Upper lobe of left lung (tissue), 6 donors: ENCODE data around the gene LIPC. TPM values are rescaled to one million over a fixed set of nuclear protein-coding genes. Genes with fewer than 3 reads are reported as not detected.

Experiments
- ATAC-seq, 2 donors: fragments of 200-7000 bp; cut with Tn5 transposase; one replicate each; pipeline ENCODE4 v1.9.1; 2022; ENCODE audit warnings: mild to moderate bottlenecking in 2 of 2, moderate library complexity in 2 of 2; ENCODE audit not compliant: low FRiP score in 2 of 2
- DNase-seq, 2 donors: peaks; one replicate each; pipeline ENCODE4 v3.0.0-alpha.2; 2019 to 2020
- H3K27ac ChIP-seq, 4 donors: fragments of 200-600 bp; sonication (generic); one replicate each; pipeline ENCODE4 v1.5.1; 2016 to 2019
- H3K27me3 ChIP-seq, 4 donors: fragments of 200-600 bp; sonication (generic); one replicate each; pipeline ENCODE4 v1.5.1; 2017 to 2019
- H3K36me3 ChIP-seq, 4 donors: fragments of 200-600 bp; sonication (generic); one replicate each; pipeline ENCODE4 v1.5.1; 2016 to 2019
- H3K4me1 ChIP-seq, 4 donors: fragments of 200-600 bp; sonication (generic); one replicate each; pipeline ENCODE4 v1.5.1; 2018 to 2019
- H3K4me3 ChIP-seq, 4 donors: fragments of 200-600 bp; sonication (generic); one replicate each; pipeline ENCODE4 v1.5.1; 2017 to 2019; ENCODE audit warnings: mild to moderate bottlenecking in 2 of 4, moderate library complexity in 1 of 4
- H3K9me3 ChIP-seq, 4 donors: fragments of 200-600 bp; sonication (generic); one replicate each; pipeline ENCODE4 v1.5.1; 2018 to 2019
- CTCF ChIP-seq, 6 experiments: fragments of 450-650 bp in 4 of 6; fragments of 200-600 bp in 2 of 6; sonication (generic) in 2 of 6; IDR thresholded peaks; one replicate each; pipeline ENCODE4 v1.5.1; 2016 to 2019; ENCODE audit warnings: antibody characterized with exemption in 6 of 6
- EP300 ChIP-seq, 4 donors: sonication (generic); formaldehyde crosslinking; IDR thresholded peaks; one replicate each; pipeline ENCODE4 v1.5.1; 2017; ENCODE audit warnings: antibody characterized with exemption in 4 of 4, control low read depth in 2 of 4
- POLR2A ChIP-seq, 4 donors: fragments of 450-650 bp; IDR thresholded peaks; one replicate each; pipeline ENCODE4 v1.5.1; 2016 to 2017; ENCODE audit warnings: antibody characterized with exemption in 4 of 4, mild to moderate bottlenecking in 2 of 4
- POLR2AphosphoS5 ChIP-seq, 2 donors: sonication (generic); formaldehyde crosslinking; IDR thresholded peaks; one replicate each; pipeline ENCODE4 v1.5.1; 2017; ENCODE audit warnings: antibody characterized with exemption in 2 of 2
- WGBS, 2 donors: methylation state at CpG; one replicate each; pipeline ENCODE4 v1.1.5; 2017 to 2018; 5-methylcytosine and 5-hydroxymethylcytosine counted together
- total RNA-seq, 6 donors: library from RNA; depleted of rRNA in 4 of 6; stranded (reverse); fragments of >200 nt in 4 of 6; gene quantifications; one replicate each; pipeline versions ENCODE4 v1.1.0 to v1.2.1, GENCODE V29; 2016 to 2021
- donor health status: DM: no; HTN: no; CAD: no; lungs with moderate emphysema.
- donor health status: DM: no; HTN: yes; CAD: no; lungs with severe emphysema.

The LIPC gene
- total RNA-seq, 6 donors from 2014 or later = 0.40 to 0.89 (median 0.75) TPM; not detected in 2

- no peaks in the 10 kb centered on the region for H3K36me3 ChIP-seq
- no peak overlapping the region for H3K27ac ChIP-seq
- ATAC-seq = no peak
- no peak for DNase-seq
- H3K4me1 ChIP-seq = no peaks in the 10 kb centered on the region
- H3K9me3 ChIP-seq = no peaks in the 10 kb centered on the region
- H3K4me3 ChIP-seq = no peak overlapping the region
- TF ChIP-seq POLR2AphosphoS5 (IDR thresholded peaks at IDR 0.05) = no peak
- TF ChIP-seq POLR2A (IDR thresholded peaks at IDR 0.05) = no peak
- TF ChIP-seq EP300 (IDR thresholded peaks at IDR 0.05) = no peak
- TF ChIP-seq CTCF (IDR thresholded peaks at IDR 0.05) = no peak
- no peaks in the 10 kb centered on the region for H3K27me3 ChIP-seq
- 84 to 87% methylated on average over 6 of the region's 6 CpGs for WGBS, 2 donors
Observed at GRCh38 chr15:58571491-58571890, 139.7 kb downstream of the LIPC start.

- TF ChIP-seq POLR2AphosphoS5 (IDR thresholded peaks at IDR 0.05) (no peak), EP300 (IDR thresholded peaks at IDR 0.05) (no peak), CTCF (IDR thresholded peaks at IDR 0.05) (no peak), POLR2A (IDR thresholded peaks at IDR 0.05) (no peak)
- Histone ChIP-seq H3K9me3 (no peaks in the 10 kb centered on the region), H3K4me1 (no peaks in the 10 kb centered on the region), H3K36me3 (no peaks in the 10 kb centered on the region), H3K4me3 (no peak overlapping the region), H3K27me3 (no peaks in the 10 kb centered on the region), H3K27ac (no peak overlapping the region)
- WGBS, 2 donors = 80 to 95% methylated on average over 4 of the region's 4 CpGs
- DNase-seq = no peak
- ATAC-seq = no peak
Observed at GRCh38 chr15:58572521-58572920, 140.7 kb downstream of the LIPC start.

GRCh38 chr15:58573270-58573669, 141.5 kb downstream of the LIPC start:
- no peak overlapping the region for H3K27ac ChIP-seq
- DNase-seq (no peak), ATAC-seq (no peak)
- no peaks in the 10 kb centered on the region for H3K27me3 ChIP-seq
- H3K4me1 ChIP-seq = no peaks in the 10 kb centered on the region
- no peaks in the 10 kb centered on the region for H3K9me3 ChIP-seq
- WGBS, 2 donors = 93 to 94% methylated on average over 4 of the region's 4 CpGs
- TF ChIP-seq EP300 (IDR thresholded peaks at IDR 0.05) = no peak
- TF ChIP-seq CTCF (IDR thresholded peaks at IDR 0.05) = no peak
- no peak for TF ChIP-seq POLR2AphosphoS5 (IDR thresholded peaks at IDR 0.05)
- no peak for TF ChIP-seq POLR2A (IDR thresholded peaks at IDR 0.05)
- no peak overlapping the region for H3K4me3 ChIP-seq
- H3K36me3 ChIP-seq = no peaks in the 10 kb centered on the region

GRCh38 chr15:58574631-58575030, 142.8 kb downstream of the LIPC start:
- DNase-seq (no peak), ATAC-seq (no peak)
- H3K27me3 ChIP-seq = no peaks in the 10 kb centered on the region
- H3K4me1 ChIP-seq = no peaks in the 10 kb centered on the region
- no peak overlapping the region for H3K4me3 ChIP-seq
- H3K9me3 ChIP-seq = no peaks in the 10 kb centered on the region
- no peaks in the 10 kb centered on the region for H3K36me3 ChIP-seq
- WGBS, 2 donors = 73 to 84% methylated on average over 4 of the region's 4 CpGs
- H3K27ac ChIP-seq = no peak overlapping the region
- TF ChIP-seq POLR2A (IDR thresholded peaks at IDR 0.05) (no peak), EP300 (IDR thresholded peaks at IDR 0.05) (no peak), CTCF (IDR thresholded peaks at IDR 0.05) (no peak), POLR2AphosphoS5 (IDR thresholded peaks at IDR 0.05) (no peak)

GRCh38 chr15:58575045-58575786, 143.4 kb downstream of the LIPC start:
- no peak overlapping the region for H3K4me3 ChIP-seq
- no peak for TF ChIP-seq EP300 (IDR thresholded peaks at IDR 0.05)
- no peak for TF ChIP-seq POLR2AphosphoS5 (IDR thresholded peaks at IDR 0.05)
- no peak for TF ChIP-seq POLR2A (IDR thresholded peaks at IDR 0.05)
- no peak for TF ChIP-seq CTCF (IDR thresholded peaks at IDR 0.05)
- no peak for DNase-seq
- no peak for ATAC-seq
- H3K9me3 ChIP-seq = no peaks in the 10 kb centered on the region
- whole genome bisulfite sequencing, 2 donors = 92 to 93% methylated on average over 14 of the region's 14 CpGs
- no peaks in the 10 kb centered on the region for H3K27me3 ChIP-seq
- no peak overlapping the region for H3K27ac ChIP-seq
- H3K36me3 ChIP-seq = no peaks in the 10 kb centered on the region
- H3K4me1 ChIP-seq = no peaks in the 10 kb centered on the region
